22Rv1 (cell line): ENCODE results near the gene NTN1.

Experiments used
- CTCF ChIP-seq: fragments of 450-650 bp; IDR thresholded peaks from 2 replicates; pipeline ENCODE4 v1.5.1; 2017; ENCODE audit warnings: mild to moderate bottlenecking
- ZFX ChIP-seq: fragments of 450-650 bp; IDR thresholded peaks from 2 replicates; pipeline ENCODE4 v1.6.1; 2017; ENCODE audit warnings: antibody characterized with exemption, borderline replicate concordance

- TF ChIP-seq CTCF = no peak
- TF ChIP-seq ZFX = no peak
Observed at GRCh38 chr17:9271989-9272388, 250.7 kb downstream of the NTN1 start.
